ENCODE data around the gene TCAP.

DNA sequence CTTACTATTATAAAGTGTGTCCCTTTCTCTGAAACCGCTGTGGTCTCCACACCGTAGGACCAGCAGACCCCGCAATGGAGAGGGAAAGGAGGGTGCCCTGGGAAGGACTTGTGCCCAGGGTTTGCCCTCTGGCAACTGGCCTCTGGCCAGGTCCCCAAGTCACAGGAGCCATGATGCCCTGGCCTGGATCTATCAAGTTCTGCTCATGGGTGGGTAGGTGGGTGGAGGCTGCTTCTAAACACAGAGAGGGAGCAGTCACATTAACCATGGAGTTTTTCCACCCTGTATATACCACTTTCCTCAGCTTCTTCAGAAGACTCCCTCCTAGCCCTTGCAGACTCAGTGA lies 48.1 kb upstream of the TCAP start:
- TF ChIP-seq, protein P1, sequence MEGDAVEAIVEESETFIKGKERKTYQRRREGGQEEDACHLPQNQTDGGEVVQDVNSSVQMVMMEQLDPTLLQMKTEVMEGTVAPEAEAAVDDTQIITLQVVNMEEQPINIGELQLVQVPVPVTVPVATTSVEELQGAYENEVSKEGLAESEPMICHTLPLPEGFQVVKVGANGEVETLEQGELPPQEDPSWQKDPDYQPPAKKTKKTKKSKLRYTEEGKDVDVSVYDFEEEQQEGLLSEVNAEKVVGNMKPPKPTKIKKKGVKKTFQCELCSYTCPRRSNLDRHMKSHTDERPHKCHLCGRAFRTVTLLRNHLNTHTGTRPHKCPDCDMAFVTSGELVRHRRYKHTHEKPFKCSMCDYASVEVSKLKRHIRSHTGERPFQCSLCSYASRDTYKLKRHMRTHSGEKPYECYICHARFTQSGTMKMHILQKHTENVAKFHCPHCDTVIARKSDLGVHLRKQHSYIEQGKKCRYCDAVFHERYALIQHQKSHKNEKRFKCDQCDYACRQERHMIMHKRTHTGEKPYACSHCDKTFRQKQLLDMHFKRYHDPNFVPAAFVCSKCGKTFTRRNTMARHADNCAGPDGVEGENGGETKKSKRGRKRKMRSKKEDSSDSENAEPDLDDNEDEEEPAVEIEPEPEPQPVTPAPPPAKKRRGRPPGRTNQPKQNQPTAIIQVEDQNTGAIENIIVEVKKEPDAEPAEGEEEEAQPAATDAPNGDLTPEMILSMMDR (IDR thresholded peaks at IDR 0.05; ENCODE audit: low read depth, low read length, poor library complexity, severe bottlenecking) = no peak
- TF ChIP-seq EZH2phosphoT487 (IDR thresholded peaks at IDR 0.05; ENCODE audit: borderline replicate concordance, low read length) = no peak

Measured in DOHH2 (cell line).